K562 (cell line): Measurements from ENCODE around the gene CIAPIN1. TPM values are rescaled to one million over a fixed set of nuclear protein-coding genes. Genes with fewer than 3 reads are reported as not detected.

Source experiments
- ATAC-seq: fragments of 200-7000 bp; cut with Tn5 transposase; 3 replicates; pipeline ENCODE4 v1.9.1; 2020; ENCODE audit warnings: moderate library complexity
- BruUV-seq: library from RNA; stranded (reverse); fragments of 400-500 nt; replicated peaks from 2 replicates; lab custom pipeline; 2021; lab: Mats Ljungman, UMichigan
- CTCF ChIA-PET: fragments of 300-600 bp; formaldehyde crosslinking; extraction: SDS; loops from one replicate; lab custom pipeline; 2021; ENCODE audit warnings: low intra/inter-chr PET ratio; lab: Yijun Ruan, JAX
- POLR2A ChIA-PET: fragments of 300-600, 350-650 bp; sonication (Branson Sonifier 250); formaldehyde crosslinking; extraction: SDS; loops from one replicate; lab custom pipeline; 2021; ENCODE audit warnings: antibody characterized with exemption, inconsistent platforms; lab: Yijun Ruan, JAX
- DNase-seq, 4 experiments: peaks; one replicate each; pipeline versions ENCODE4 v3.0.0 to v3.0.0-alpha.2; 2011 to 2018; ENCODE audit warnings: low spot score in 3 of 4, mixed read lengths in 3 of 4; ENCODE audit errors: extremely low read depth in 1 of 4
- FAIRE-seq: peaks from 2 replicates; lab custom pipeline; 2011; peaks lifted over from hg19 to GRCh38; lab: Jason Lieb, UNC
- H2AFZ ChIP-seq: 2 replicates; pipeline ENCODE4 v1.6.0; 2011; ENCODE audit warnings: low read depth, low read length, control low read depth, inconsistent platforms
- H3K27ac ChIP-seq: fragments of 200-600 bp; 3 replicates; pipeline ENCODE4 v1.8.0; 2011; ENCODE audit warnings: low read depth, mild to moderate bottlenecking, control low read depth, inconsistent platforms, low read length, moderate library complexity, mixed read lengths; ENCODE audit errors: extremely low read depth
- H3K27me3 ChIP-seq, 2 experiments: fragments of 300-600 bp in 1 of 2; 2 replicates in 1 of 2; 3 replicates in 1 of 2; pipeline versions ENCODE4 v1.6.0 to v1.8.0; 2011; ENCODE audit warnings: inconsistent platforms in 2 of 2, low read length in 2 of 2, mild to moderate bottlenecking in 1 of 2, mixed read lengths in 1 of 2, moderate library complexity in 1 of 2; ENCODE audit not compliant: control insufficient read depth in 2 of 2, insufficient read depth in 2 of 2
- H3K36me3 ChIP-seq: fragments of 300-600 bp; 3 replicates; pipeline ENCODE4 v1.8.0; 2011; ENCODE audit warnings: mild to moderate bottlenecking, low read length, inconsistent platforms; ENCODE audit not compliant: control insufficient read depth, insufficient read depth
- H3K4me1 ChIP-seq, 2 experiments: fragments of 200-600 bp in 1 of 2; replicated peaks in 1 of 2; 2 replicates in 1 of 2; 3 replicates in 1 of 2; pipeline versions ENCODE4 v1.5.1 to v1.8.0; 2011; ENCODE audit warnings: inconsistent platforms in 2 of 2, low read length in 2 of 2, mild to moderate bottlenecking in 1 of 2, mixed read lengths in 1 of 2, moderate library complexity in 1 of 2; ENCODE audit not compliant: control insufficient read depth in 2 of 2, insufficient read depth in 2 of 2
- H3K4me2 ChIP-seq: 2 replicates; pipeline ENCODE4 v1.6.1; 2011; ENCODE audit warnings: low read length, control low read depth, inconsistent platforms, mixed read lengths; ENCODE audit not compliant: insufficient read depth
- H3K4me3 ChIP-seq: fragments of 200-600 bp; sonication (generic), shearing (Covaris generic); 2 replicates; pipeline ENCODE4 v1.5.1; 2016; ENCODE audit warnings: control low read depth, inconsistent platforms
- H3K79me2 ChIP-seq: fragments of 200-600 bp; 3 replicates; pipeline ENCODE4 v1.8.0; 2011; ENCODE audit warnings: low read length, inconsistent platforms; ENCODE audit not compliant: control insufficient read depth, insufficient read depth
- H3K9ac ChIP-seq, 2 experiments: 2 replicates each; pipeline versions ENCODE4 v1.6.0 to v1.6.1; 2011; ENCODE audit warnings: low read depth in 2 of 2, low read length in 2 of 2, control low read depth in 1 of 2, inconsistent platforms in 1 of 2, mild to moderate bottlenecking in 1 of 2, mixed read lengths in 1 of 2; ENCODE audit not compliant: insufficient read depth in 1 of 2
- H3K9me1 ChIP-seq: one replicate; pipeline ENCODE4 v1.6.0; 2011; ENCODE audit warnings: inconsistent platforms, mild to moderate bottlenecking, low read length, moderate library complexity; ENCODE audit not compliant: control insufficient read depth, insufficient read depth
- H3K9me3 ChIP-seq: replicated peaks from 2 replicates; pipeline ENCODE4 v1.5.1; 2011; ENCODE audit warnings: low read depth, low read length, inconsistent platforms; ENCODE audit not compliant: control insufficient read depth, insufficient read depth
- H4K20me1 ChIP-seq: replicated peaks from 2 replicates; pipeline ENCODE4 v1.6.1; 2011; ENCODE audit warnings: low read length, inconsistent platforms, mixed read lengths; ENCODE audit not compliant: control insufficient read depth, insufficient read depth
- ERF ChIP-seq: fragments of 450-650 bp; formaldehyde crosslinking; IDR thresholded peaks from 2 replicates; pipeline ENCODE4 v1.4.0; 2020; ENCODE audit warnings: mild to moderate bottlenecking, mixed read lengths
- PHTF2 ChIP-seq: fragments of 250-450 bp; sonication (Bioruptor Pico); IDR thresholded peaks from 2 replicates; pipeline ENCODE4 v1.5.0; 2021; ENCODE audit warnings: mild to moderate bottlenecking
- SUPT5H ChIP-seq: fragments of 450-650 bp; IDR thresholded peaks from 2 replicates; pipeline ENCODE4 v1.6.1; 2016
- TAF1 ChIP-seq: IDR thresholded peaks from 2 replicates; pipeline ENCODE4 v1.6.1; 2011; ENCODE audit warnings: mild to moderate bottlenecking, low read length, moderate library complexity; ENCODE audit not compliant: insufficient read depth, control insufficient read depth, severe bottlenecking; ENCODE audit errors: extremely low read depth
- ZBED1 ChIP-seq: IDR thresholded peaks from 2 replicates; pipeline ENCODE4 v1.6.1; 2014
- ZNF197 ChIP-seq: fragments of 200-800 bp; sonication (Bioruptor generic); IDR thresholded peaks from 2 replicates; pipeline ENCODE4 v1.6.1; 2016; ENCODE audit warnings: low read depth, missing genetic modification characterization, missing compliant biosample characterization
- WGBS: fragments of 100-300 bp; shearing (Covaris generic); methylation state at CpG from one replicate; pipeline ENCODE4 v1.1.6; 2016; ENCODE audit warnings: low coverage, mixed read lengths; ENCODE audit not compliant: insufficient coverage; ENCODE audit errors: missing lambda C conversion rate; 5-methylcytosine and 5-hydroxymethylcytosine counted together
- in situ Hi-C: fragments of 300-500 bp; cut with MboI; formaldehyde crosslinking; loops from 4 replicates; pipeline ENCODE4 v1.15.0; 2018; ENCODE audit warnings: inconsistent platforms, mixed read lengths
- intact Hi-C: fragments of 100-400 bp; cut with micrococcal nuclease; formaldehyde crosslinking; loops from 2 replicates; pipeline ENCODE4 v1.14.2; 2022
- polyA plus RNA-seq, 8 experiments: library from polyadenylated mRNA; depleted of rRNA in 4 of 8; stranded (reverse) in 5 of 8; unstranded in 3 of 8; fragments of >200 nt; fragmentation: Nextera tagmentation in 2 of 8; fragmentation: Illumina TruSeq in 1 of 8; extraction: Ambion mirVana in 2 of 8; extraction: Trizol in 1 of 8; gene quantifications; 2 replicates each; pipeline versions ENCODE4 v1.2.1 to v1.2.3, GENCODE V29; 2011 to 2014; ENCODE audit warnings: inconsistent platforms in 1 of 8, missing spikeins in 1 of 8
- total RNA-seq, 7 experiments: library from RNA; depleted of rRNA in 6 of 7; stranded (reverse); fragments of >200 nt in 6 of 7; fragmentation: Illumina TruSeq in 2 of 7; extraction: Trizol in 2 of 7; gene quantifications; 2 replicates each; pipeline versions ENCODE4 v1.2.1 to v1.2.3, GENCODE V29; 2011 to 2021; ENCODE audit warnings: low replicate concordance in 1 of 7
- TF ChIP-seq, protein P1 (sequence below), 3 experiments: fragments of 200-800 bp in 1 of 3; sonication (Bioruptor generic) in 1 of 3; sonication (generic) in 1 of 3; formaldehyde crosslinking in 1 of 3; IDR thresholded peaks; 2 replicates each; pipeline versions ENCODE4 v1.6.1 to v1.8.0; 2016 to 2022; ENCODE audit warnings: mild to moderate bottlenecking in 2 of 3, missing compliant biosample characterization in 2 of 3, missing genetic modification characterization in 2 of 3, missing genetic modification reagents in 1 of 3
- TF ChIP-seq, protein P2 (sequence below), 2 experiments: fragments of 450-650 bp in 1 of 2; sonication (generic) in 1 of 2; formaldehyde crosslinking; conservative IDR thresholded peaks; 2 replicates each; pipeline versions ENCODE4 v1.4.0 to v1.8.1; 2020 to 2022; ENCODE audit warnings: mild to moderate bottlenecking in 1 of 2, missing genetic modification reagents in 1 of 2

The CIAPIN1 gene
- total and polyA plus RNA-seq, 9 of the 15 experiments (the other 6 are each of a cell fraction or from before 2014, with no cell fraction given), result 71.8 to 263 (median 95.7) TPM

DNA sequence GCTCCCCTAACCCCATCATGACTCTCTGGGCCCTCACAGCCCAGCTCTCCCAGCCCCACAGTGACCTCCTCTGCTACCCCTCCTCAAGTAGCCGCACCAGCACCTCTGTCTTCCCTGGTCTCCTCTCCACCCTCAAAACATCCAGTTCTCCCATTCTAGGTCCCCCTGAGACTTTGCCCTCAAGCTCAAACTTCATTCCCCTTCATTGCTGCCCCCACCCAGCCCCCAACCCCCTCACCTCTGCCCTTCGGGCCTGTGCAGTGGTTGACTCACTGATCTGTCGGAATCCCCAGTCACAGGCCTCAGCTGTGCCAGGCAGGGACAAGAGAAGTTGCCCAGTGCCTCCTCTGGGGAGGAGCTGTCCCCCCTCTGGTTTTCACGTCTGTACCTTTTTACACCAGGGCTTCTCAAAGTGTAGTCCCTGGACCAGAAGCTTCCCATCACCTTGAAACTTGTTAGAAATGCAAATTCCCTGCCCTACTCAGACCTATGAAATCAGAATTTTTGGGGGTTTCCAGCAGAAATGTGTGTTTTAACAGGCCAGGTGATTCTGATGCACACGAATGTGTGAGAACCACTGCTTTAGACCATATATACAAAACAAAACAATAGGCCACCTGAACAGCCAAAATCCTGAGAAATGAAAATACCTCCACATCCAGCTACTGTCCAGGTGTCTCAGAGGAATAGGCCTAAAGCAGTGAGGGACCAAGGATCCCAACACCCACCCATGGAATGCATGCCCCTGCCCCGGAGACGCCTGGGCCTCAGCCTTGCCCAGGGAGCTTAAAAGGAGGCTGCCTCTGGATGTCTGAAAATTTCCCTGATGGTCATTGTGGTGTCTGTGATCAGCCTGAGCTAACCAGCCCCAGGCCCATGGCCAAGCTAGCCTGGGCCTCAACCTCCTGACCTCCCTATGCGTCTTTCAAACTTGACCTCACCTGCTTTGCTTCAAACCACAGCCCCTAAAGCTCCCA, 40.0 kb upstream of the CIAPIN1 start:
- H3K9me3 ChIP-seq, result no peaks in the 10 kb centered on the region
- no peaks in the 10 kb centered on the region for H3K9me1 ChIP-seq
- in situ Hi-C loops, result no loop called here
- peak overlapping the region; percentile 86 for H2AFZ ChIP-seq
- ChIA-PET CTCF (no interaction called here), POLR2A (interaction anchor here (0.6 to 1.3 kb wide), 5 partner anchors 14 to 104 kb away, joined by 3 to 4 read pairs (median 3); no protein-coding TSS in a partner anchor)
- H3K36me3 ChIP-seq, result no peaks in the 10 kb centered on the region
- no peaks in the 10 kb centered on the region for H3K27me3 ChIP-seq
- H3K4me2 ChIP-seq, result peak overlapping the region; percentile 59
- H3K79me2 ChIP-seq, result no peaks in the 10 kb centered on the region
- no TSS peak for BruUV-seq
- WGBS, result 57% methylated on average over 7 of the region's 8 CpGs
- H4K20me1 ChIP-seq, result no peaks in the 10 kb centered on the region
- no peak overlapping the region for H3K4me3 ChIP-seq
- FAIRE-seq (no peak), DNase-seq (no peak)
- H3K9ac ChIP-seq, result peak overlapping the region in 1 of 2 experiments; percentile 70; a peak in 1 of 4 replicates
- no peak overlapping the region for H3K27ac ChIP-seq
- intact Hi-C loops, result no loop called here
- peaks cover 6 to 35% of the 10 kb centered on the region in 2 experiments; a peak in 3 of 5 replicates for H3K4me1 ChIP-seq
- TF ChIP-seq, protein P1, sequence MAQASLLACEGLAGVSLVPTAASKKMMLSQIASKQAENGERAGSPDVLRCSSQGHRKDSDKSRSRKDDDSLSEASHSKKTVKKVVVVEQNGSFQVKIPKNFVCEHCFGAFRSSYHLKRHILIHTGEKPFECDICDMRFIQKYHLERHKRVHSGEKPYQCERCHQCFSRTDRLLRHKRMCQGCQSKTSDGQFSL (CRISPR knock-in tag; IDR thresholded peaks at IDR 0.05), result no peak
- TF ChIP-seq, protein P1 (tag; IDR thresholded peaks at IDR 0.05), result no peak
- TF ChIP-seq ERF (CRISPR knock-in tag) (no peak), SUPT5H (no peak), ZNF197 (CRISPR knock-in tag) (no peak), ZBED1 (no peak), TAF1 (no peak), PHTF2 (no peak)
- TF ChIP-seq, protein P2, sequence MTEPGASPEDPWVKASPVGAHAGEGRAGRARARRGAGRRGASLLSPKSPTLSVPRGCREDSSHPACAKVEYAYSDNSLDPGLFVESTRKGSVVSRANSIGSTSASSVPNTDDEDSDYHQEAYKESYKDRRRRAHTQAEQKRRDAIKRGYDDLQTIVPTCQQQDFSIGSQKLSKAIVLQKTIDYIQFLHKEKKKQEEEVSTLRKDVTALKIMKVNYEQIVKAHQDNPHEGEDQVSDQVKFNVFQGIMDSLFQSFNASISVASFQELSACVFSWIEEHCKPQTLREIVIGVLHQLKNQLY (CRISPR knock-in tag; conservative IDR thresholded peaks at IDR 0.05), result no peak
- TF ChIP-seq, all 486 proteins: peak for 0
- peak; percentile 4; the same call in 2 of the 3 replicates for ATAC-seq
